Measurements from ENCODE around the gene CACNA1H. TPM values are rescaled to one million over a fixed set of nuclear protein-coding genes. Genes with fewer than 3 reads are reported as not detected.
"Not testable (repeated sequence)": the region's sequence is repeated elsewhere in the genome, so short reads cannot be mapped to it uniquely, and the experiment has no call there.

The CACNA1H gene
- total RNA-seq, 4 donors from 2014 or later = 17.0 to 63.6 (median 39.5) TPM

GRCh38 chr16:1197237-1197866 lies 44.4 kb downstream of the CACNA1H start:
- 62% methylated on average over 19 of the region's 19 CpGs; no CpG with 5 or more reads in 1 of the 2 donors for WGBS, 2 donors (ENCODE audit: low coverage in 1 of 2)
- no peaks in the 10 kb centered on the region for H3K9me3 ChIP-seq
- H3K4me3 ChIP-seq = no peak overlapping the region
- H3K27ac ChIP-seq = no peak overlapping the region
- TF ChIP-seq POLR2AphosphoS5 (IDR thresholded peaks at IDR 0.05) (no peak), EP300 (IDR thresholded peaks at IDR 0.05; ENCODE audit: low read depth) (no peak), POLR2A (IDR thresholded peaks at IDR 0.05) (no peak)
- TF ChIP-seq, protein P1, sequence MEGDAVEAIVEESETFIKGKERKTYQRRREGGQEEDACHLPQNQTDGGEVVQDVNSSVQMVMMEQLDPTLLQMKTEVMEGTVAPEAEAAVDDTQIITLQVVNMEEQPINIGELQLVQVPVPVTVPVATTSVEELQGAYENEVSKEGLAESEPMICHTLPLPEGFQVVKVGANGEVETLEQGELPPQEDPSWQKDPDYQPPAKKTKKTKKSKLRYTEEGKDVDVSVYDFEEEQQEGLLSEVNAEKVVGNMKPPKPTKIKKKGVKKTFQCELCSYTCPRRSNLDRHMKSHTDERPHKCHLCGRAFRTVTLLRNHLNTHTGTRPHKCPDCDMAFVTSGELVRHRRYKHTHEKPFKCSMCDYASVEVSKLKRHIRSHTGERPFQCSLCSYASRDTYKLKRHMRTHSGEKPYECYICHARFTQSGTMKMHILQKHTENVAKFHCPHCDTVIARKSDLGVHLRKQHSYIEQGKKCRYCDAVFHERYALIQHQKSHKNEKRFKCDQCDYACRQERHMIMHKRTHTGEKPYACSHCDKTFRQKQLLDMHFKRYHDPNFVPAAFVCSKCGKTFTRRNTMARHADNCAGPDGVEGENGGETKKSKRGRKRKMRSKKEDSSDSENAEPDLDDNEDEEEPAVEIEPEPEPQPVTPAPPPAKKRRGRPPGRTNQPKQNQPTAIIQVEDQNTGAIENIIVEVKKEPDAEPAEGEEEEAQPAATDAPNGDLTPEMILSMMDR (IDR thresholded peaks at IDR 0.05) = no peak
- H3K36me3 ChIP-seq = no peaks in the 10 kb centered on the region
- intact Hi-C loops (cut with DNase I; ENCODE audit: low total_unique reads) = no loop called here
- DNase-seq = no peak
- peaks cover 0 to 10% (median 6%) of the 10 kb centered on the region in 4 donors for H3K4me1 ChIP-seq
- in situ Hi-C loops (cut with MboI; ENCODE audit: low pct_ligation_motif_present in 1 of 4, low pct_unique_long_range_greater_than_20kb in 1 of 4, low sequenced_read_pairs in 3 of 4) = no loop called here
- no peaks in the 10 kb centered on the region for H3K27me3 ChIP-seq

DNA sequence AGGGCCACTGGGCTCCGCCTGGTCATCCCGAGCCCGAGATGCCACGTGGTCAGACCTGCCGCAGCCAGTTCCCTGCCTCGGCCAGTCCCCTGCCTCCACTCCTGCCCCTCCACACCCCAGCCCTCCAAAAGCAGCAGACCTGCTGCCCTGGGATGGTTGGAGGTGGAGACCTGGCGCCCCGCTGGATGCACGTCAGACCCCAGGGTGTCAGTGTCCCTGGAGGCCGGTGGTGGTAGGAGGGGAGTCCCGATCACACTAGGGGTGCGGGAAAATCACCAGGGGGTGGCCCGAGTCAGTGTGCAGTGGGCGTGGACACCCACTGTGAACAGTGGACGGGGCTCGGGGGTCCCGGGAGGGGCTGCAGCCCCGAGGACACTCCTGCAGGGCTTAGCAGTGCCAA lies 45.3 kb downstream of the CACNA1H start:
- intact Hi-C loops (cut with DNase I; ENCODE audit: low total_unique reads) = no loop called here
- no peak for DNase-seq
- no peaks in the 10 kb centered on the region for H3K27me3 ChIP-seq

GRCh38 chr16:1198671-1199346 lies 45.9 kb downstream of the CACNA1H start:
- not testable (repeated sequence) for H3K27ac ChIP-seq

More for the DNA sequence above, 45.3 kb downstream of the CACNA1H start:
- 83 to 100% methylated on average over 2 to 17 of the region's 18 CpGs for WGBS, 2 donors (ENCODE audit: low coverage in 1 of 2)
- no peak overlapping the region for H3K27ac ChIP-seq
- no peaks in the 10 kb centered on the region for H3K36me3 ChIP-seq
- H3K4me3 ChIP-seq = no peak overlapping the region
- no peaks in the 10 kb centered on the region for H3K9me3 ChIP-seq
- TF ChIP-seq EP300 (IDR thresholded peaks at IDR 0.05; ENCODE audit: low read depth) (no peak), POLR2AphosphoS5 (IDR thresholded peaks at IDR 0.05) (no peak), POLR2A (IDR thresholded peaks at IDR 0.05) (no peak)
- TF ChIP-seq, protein P1 (IDR thresholded peaks at IDR 0.05) = no peak
- H3K4me1 ChIP-seq = peaks cover 0 to 7% (median 6%) of the 10 kb centered on the region in 4 donors
- in situ Hi-C loops (cut with MboI; ENCODE audit: low pct_ligation_motif_present in 1 of 4, low pct_unique_long_range_greater_than_20kb in 1 of 4, low sequenced_read_pairs in 3 of 4) = no loop called here

DNA sequence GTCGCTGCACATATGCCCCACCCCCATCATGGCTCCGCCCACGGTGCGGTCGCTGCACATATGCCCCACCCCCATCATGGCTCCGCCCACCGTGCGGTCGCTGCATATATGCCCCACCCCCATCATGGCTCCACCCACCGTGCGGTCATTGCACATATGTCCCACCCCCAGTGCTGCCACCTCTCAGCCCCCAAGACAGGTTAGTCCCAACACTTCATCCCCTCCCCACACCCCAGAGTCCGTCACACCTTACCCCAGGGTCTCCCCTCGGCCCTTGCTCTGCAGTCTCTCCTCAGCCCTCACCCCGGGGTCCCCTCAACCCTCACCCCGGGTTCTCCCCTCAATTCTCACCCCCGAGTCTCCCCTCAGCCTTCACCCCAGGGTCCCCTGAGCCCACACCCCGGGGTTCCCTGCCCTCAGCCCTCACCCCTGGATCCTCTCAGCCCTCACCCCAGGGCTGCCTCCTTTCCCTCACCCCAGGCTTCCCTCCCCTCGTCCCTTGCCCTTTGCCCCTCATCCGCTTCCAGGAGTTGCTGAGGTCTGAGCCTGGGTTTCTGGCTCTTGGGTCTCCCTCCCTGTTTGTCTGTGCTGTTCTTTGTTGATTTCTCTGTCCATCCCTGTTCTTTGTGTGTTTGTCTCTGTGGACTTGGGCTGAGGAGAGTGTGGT lies 46.6 kb downstream of the CACNA1H start:
- peaks cover 0 to 4% (median 3%) of the 10 kb centered on the region in 4 donors for H3K4me1 ChIP-seq
- WGBS, 2 donors (ENCODE audit: low coverage in 1 of 2) = 87 to 89% methylated on average over 3 to 9 of the region's 19 CpGs
- no peaks in the 10 kb centered on the region for H3K9me3 ChIP-seq
- TF ChIP-seq EP300 (IDR thresholded peaks at IDR 0.05; ENCODE audit: low read depth) (no peak), POLR2AphosphoS5 (IDR thresholded peaks at IDR 0.05) (no peak), POLR2A (IDR thresholded peaks at IDR 0.05) (no peak)
- TF ChIP-seq, protein P1 (IDR thresholded peaks at IDR 0.05) = no peak
- H3K27me3 ChIP-seq = no peaks in the 10 kb centered on the region
- no peaks in the 10 kb centered on the region for H3K36me3 ChIP-seq
- no peak overlapping the region for H3K4me3 ChIP-seq
- H3K27ac ChIP-seq = no peak overlapping the region
- in situ Hi-C loops (cut with MboI; ENCODE audit: low pct_ligation_motif_present in 1 of 4, low pct_unique_long_range_greater_than_20kb in 1 of 4, low sequenced_read_pairs in 3 of 4) (no loop called here), intact Hi-C loops (cut with DNase I; ENCODE audit: low total_unique reads) (no loop called here)
- DNase-seq = no peak

More at GRCh38 chr16:1198671-1199346, 45.9 kb downstream of the CACNA1H start:
- H3K36me3 ChIP-seq; DNase-seq; intact Hi-C loops (cut with DNase I; ENCODE audit: low total_unique reads); H3K4me1 ChIP-seq; H3K9me3 ChIP-seq; in situ Hi-C loops (cut with MboI; ENCODE audit: low pct_ligation_motif_present in 1 of 4, low pct_unique_long_range_greater_than_20kb in 1 of 4, low sequenced_read_pairs in 3 of 4); H3K4me3 ChIP-seq; H3K27me3 ChIP-seq: not testable (repeated sequence)
- 90 to 100% methylated on average over 1 to 25 of the region's 44 CpGs for WGBS, 2 donors (ENCODE audit: low coverage in 1 of 2)
